Measurements from ENCODE around the gene FARS2. TPM values are rescaled to one million over a fixed set of nuclear protein-coding genes. Genes with fewer than 3 reads are reported as not detected.

Gene FARS2
- total RNA-seq, 4 donors from 2014 or later, result 16.4 to 26.1 (median 21.4) TPM

DNA sequence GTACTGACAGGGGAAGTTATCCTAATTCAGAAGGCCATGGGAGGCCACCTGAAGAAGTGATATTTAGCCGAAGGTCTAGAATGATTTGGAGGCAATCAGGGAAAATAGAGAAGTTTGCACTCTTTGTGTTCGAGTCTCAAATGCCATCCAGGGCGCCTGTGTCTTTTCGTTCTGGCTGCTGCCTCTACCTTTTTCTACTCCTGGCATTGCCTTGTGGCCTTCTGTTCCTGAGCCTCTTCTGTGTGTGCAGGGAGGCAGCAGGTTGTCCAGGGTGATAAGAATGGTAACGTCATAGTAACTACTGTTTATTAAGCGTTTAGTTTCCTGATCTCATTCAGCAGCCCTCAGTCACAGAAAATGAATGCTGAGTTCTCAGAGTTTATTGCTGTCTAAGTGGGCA, 252.1 kb downstream of the FARS2 start:
- TF ChIP-seq EP300 (IDR thresholded peaks at IDR 0.05) (no peak), POLR2A (IDR thresholded peaks at IDR 0.05) (no peak)
- TF ChIP-seq, protein P1, sequence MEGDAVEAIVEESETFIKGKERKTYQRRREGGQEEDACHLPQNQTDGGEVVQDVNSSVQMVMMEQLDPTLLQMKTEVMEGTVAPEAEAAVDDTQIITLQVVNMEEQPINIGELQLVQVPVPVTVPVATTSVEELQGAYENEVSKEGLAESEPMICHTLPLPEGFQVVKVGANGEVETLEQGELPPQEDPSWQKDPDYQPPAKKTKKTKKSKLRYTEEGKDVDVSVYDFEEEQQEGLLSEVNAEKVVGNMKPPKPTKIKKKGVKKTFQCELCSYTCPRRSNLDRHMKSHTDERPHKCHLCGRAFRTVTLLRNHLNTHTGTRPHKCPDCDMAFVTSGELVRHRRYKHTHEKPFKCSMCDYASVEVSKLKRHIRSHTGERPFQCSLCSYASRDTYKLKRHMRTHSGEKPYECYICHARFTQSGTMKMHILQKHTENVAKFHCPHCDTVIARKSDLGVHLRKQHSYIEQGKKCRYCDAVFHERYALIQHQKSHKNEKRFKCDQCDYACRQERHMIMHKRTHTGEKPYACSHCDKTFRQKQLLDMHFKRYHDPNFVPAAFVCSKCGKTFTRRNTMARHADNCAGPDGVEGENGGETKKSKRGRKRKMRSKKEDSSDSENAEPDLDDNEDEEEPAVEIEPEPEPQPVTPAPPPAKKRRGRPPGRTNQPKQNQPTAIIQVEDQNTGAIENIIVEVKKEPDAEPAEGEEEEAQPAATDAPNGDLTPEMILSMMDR (IDR thresholded peaks at IDR 0.05), result no peak
- H3K36me3 ChIP-seq, result no peaks in the 10 kb centered on the region

DNA sequence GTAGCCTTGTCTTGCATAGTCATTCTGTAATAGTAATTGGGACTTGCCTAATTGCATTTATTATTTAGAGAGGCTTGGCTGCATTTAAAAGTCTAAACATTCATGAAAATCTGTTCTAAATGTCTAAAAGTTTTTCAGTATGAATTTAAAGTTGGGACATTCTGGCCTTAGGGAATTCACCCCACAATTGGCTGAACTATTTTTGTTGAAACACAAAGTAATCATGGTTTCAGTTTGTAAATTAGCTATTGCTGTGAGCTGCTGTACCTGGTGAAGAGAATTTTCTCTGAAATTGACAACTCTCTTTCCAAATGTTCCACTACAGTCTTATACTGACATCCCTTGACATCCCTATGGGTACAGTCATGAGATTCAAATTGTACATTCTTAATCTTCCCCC, 253.0 kb downstream of the FARS2 start:
- H3K27ac ChIP-seq, result no peak overlapping the region
- no peaks in the 10 kb centered on the region for H3K27me3 ChIP-seq
- no peak for DNase-seq (ENCODE audit: low spot score in 2 of 2)
- H3K36me3 ChIP-seq, result no peaks in the 10 kb centered on the region
- TF ChIP-seq, protein P1 (IDR thresholded peaks at IDR 0.05), result no peak
- TF ChIP-seq POLR2A (IDR thresholded peaks at IDR 0.05) (no peak), EP300 (IDR thresholded peaks at IDR 0.05) (no peak)
- no peak overlapping the region for H3K4me3 ChIP-seq
- H3K4me1 ChIP-seq, result no peaks in the 10 kb centered on the region
- H3K9me3 ChIP-seq, result no peaks in the 10 kb centered on the region

More for the DNA sequence above, 252.1 kb downstream of the FARS2 start:
- no peak overlapping the region for H3K27ac ChIP-seq
- no peak overlapping the region for H3K4me3 ChIP-seq
- DNase-seq (ENCODE audit: low spot score in 2 of 2), result no peak
- 85 to 94% methylated on average over 6 of the region's 6 CpGs for WGBS, 2 donors
- H3K27me3 ChIP-seq, result no peaks in the 10 kb centered on the region
- no peaks in the 10 kb centered on the region for H3K4me1 ChIP-seq
- no peaks in the 10 kb centered on the region for H3K9me3 ChIP-seq

DNA sequence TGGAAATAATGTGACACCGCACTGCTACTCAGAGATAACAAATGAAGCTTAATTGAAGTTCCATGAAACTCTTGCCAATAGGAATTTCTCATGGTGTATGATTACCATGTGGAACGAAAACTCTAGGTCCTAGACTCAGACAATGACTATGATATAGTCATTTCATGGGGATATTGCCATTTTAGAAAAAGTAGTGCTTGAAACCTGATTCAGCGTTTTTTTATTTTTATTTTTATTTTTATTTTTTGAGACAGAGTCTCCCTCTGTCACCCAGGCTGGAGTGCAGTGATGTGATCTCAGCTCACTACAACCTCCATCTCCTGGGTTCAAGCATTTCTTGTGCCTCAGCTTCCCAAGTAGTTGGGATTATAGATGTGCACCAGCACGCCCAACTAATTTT, 253.9 kb downstream of the FARS2 start:
- TF ChIP-seq POLR2A (IDR thresholded peaks at IDR 0.05) (no peak), EP300 (IDR thresholded peaks at IDR 0.05) (no peak)
- TF ChIP-seq, protein P1 (IDR thresholded peaks at IDR 0.05), result no peak
- Histone ChIP-seq H3K27me3 (no peaks in the 10 kb centered on the region), H3K9me3 (no peaks in the 10 kb centered on the region), H3K36me3 (no peaks in the 10 kb centered on the region), H3K4me1 (no peaks in the 10 kb centered on the region), H3K4me3 (no peak overlapping the region), H3K27ac (no peak overlapping the region)
- no peak for DNase-seq (ENCODE audit: low spot score in 2 of 2)
- 86 to 95% methylated on average over 4 of the region's 4 CpGs for WGBS, 2 donors

DNA sequence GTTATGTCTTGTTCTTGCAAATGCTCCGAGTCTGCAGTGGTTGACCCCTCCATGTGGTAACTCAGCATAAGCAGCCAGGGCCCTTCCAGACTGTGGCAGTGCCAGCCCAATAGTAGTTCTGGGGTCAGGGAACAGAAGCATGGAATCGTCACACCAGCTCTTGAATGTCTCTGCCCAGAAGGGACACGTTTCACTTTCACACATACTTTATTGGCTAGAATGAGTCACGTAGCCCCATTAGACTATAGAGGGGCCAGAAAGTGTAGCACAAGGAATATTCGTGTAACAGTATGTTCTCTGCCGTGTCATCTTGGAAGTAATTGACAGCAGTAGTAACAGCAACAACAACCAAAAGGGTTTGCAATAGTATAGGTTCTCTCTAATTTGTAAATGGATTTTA, 254.7 kb downstream of the FARS2 start:
- TF ChIP-seq, protein P1 (IDR thresholded peaks at IDR 0.05), result no peak
- TF ChIP-seq POLR2A (IDR thresholded peaks at IDR 0.05) (no peak), EP300 (IDR thresholded peaks at IDR 0.05) (no peak)
- Histone ChIP-seq H3K36me3 (no peaks in the 10 kb centered on the region), H3K27ac (no peak overlapping the region), H3K9me3 (no peaks in the 10 kb centered on the region), H3K4me1 (no peaks in the 10 kb centered on the region), H3K27me3 (no peaks in the 10 kb centered on the region), H3K4me3 (no peak overlapping the region)
- 88 to 91% methylated on average over 6 of the region's 6 CpGs for WGBS, 2 donors
- no peak for DNase-seq (ENCODE audit: low spot score in 2 of 2)

DNA sequence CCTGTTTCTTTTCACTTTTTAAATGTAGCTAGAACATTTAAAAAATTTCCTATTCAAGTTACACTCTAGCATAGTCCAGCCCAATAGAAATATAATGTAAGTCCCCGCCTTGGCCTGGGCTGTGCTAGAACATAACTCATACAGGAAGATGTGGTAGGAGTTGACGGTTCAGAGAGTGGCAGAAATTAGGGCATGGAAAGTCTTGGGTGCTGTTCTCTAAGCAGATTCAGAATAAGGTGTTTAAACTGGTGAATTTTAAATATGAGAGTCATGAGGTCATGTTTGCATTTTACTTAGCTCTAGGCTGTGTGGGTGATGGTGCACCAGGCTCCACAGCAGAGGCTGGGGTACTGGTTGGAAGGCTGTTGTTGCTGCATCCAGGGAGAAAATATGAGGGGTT, 256.5 kb downstream of the FARS2 start:
- TF ChIP-seq POLR2A (IDR thresholded peaks at IDR 0.05) (no peak), EP300 (IDR thresholded peaks at IDR 0.05) (no peak)
- TF ChIP-seq, protein P1 (IDR thresholded peaks at IDR 0.05), result no peak
- no peaks in the 10 kb centered on the region for H3K36me3 ChIP-seq
- H3K4me3 ChIP-seq, result no peak overlapping the region
- no peaks in the 10 kb centered on the region for H3K4me1 ChIP-seq
- H3K27me3 ChIP-seq, result no peaks in the 10 kb centered on the region
- H3K9me3 ChIP-seq, result no peaks in the 10 kb centered on the region
- no peak overlapping the region for H3K27ac ChIP-seq
- DNase-seq (ENCODE audit: low spot score in 2 of 2), result no peak
- WGBS, 2 donors, result 91 to 94% methylated on average over 2 of the region's 2 CpGs
